Erythroblast (primary cell): ENCODE data around the gene ANKRD33B.

Experiments used
- GATA1 ChIP-seq: IDR thresholded peaks from 2 replicates; pipeline ENCODE4 v1.6.1; 2011; ENCODE audit warnings: low read depth, mild to moderate bottlenecking, control low read depth, low read length, moderate library complexity
- POLR2A ChIP-seq: IDR thresholded peaks from 2 replicates; pipeline ENCODE4 v1.6.1; 2011; ENCODE audit warnings: mild to moderate bottlenecking, low read length

GRCh38 chr5:10658265-10658664 lies 94.4 kb downstream of the ANKRD33B start:
- no peak for TF ChIP-seq POLR2A
- no peak for TF ChIP-seq GATA1
